ENCODE results near the gene PTPN22. TPM values are rescaled to one million over a fixed set of nuclear protein-coding genes. Genes with fewer than 3 reads are reported as not detected.

Gene PTPN22
- total RNA-seq, 2 experiments from 2014 or later = 42.4 to 52.6 TPM

GRCh38 chr1:113904293-113904673, 32.8 kb upstream of the PTPN22 start:
- POLR2A ChIA-PET = interaction anchor here (0.6 to 5.1 kb wide), 12 partner anchors 9 to 606 kb away, joined by 3 to 78 read pairs (median 4); partner anchors contain the start of genes HIPK1 and RSBN1
- DNase-seq = no peak
- H3K36me3 Mint-ChIP-seq (ENCODE audit: low read depth) = peaks cover 49% of the 10 kb centered on the region

GRCh38 chr1:113903501-113904292, 32.2 kb upstream of the PTPN22 start:
- CTCF ChIA-PET = interaction anchor here (0.7 to 6.0 kb wide), 13 partner anchors 26 to 831 kb away, joined by 3 to 62 read pairs (median 5); partner anchors contain the start of genes HIPK1, LRIG2 and RSBN1
- intact Hi-C loops (cut with DNase I, micrococcal nuclease) = loop anchor here (1.0 to 10.0 kb wide), 4 partner anchors 32 to 949 kb away; partner anchors contain the start of genes PTPN22 (in 1 of the 2), RSBN1 (in 1 of the 2) and SLC16A1 (in 1 of the 2)
- DNase-seq = peak; percentile 43
- H3K4me3 Mint-ChIP-seq = peak overlapping the region; percentile 85
- no peak for ATAC-seq
- H3K27me3 Mint-ChIP-seq = no peaks in the 10 kb centered on the region
- POLR2A ChIA-PET = interaction anchor here (0.6 to 5.1 kb wide), 13 partner anchors 10 to 607 kb away, joined by 3 to 78 read pairs (median 4); partner anchors contain the start of genes HIPK1 and RSBN1
- H3K4me1 Mint-ChIP-seq = peaks cover 59% of the 10 kb centered on the region
- H3K9me3 Mint-ChIP-seq (ENCODE audit: low read depth) = no peaks in the 10 kb centered on the region
- peak overlapping the region; percentile 96 for H3K27ac Mint-ChIP-seq
- H3K36me3 Mint-ChIP-seq (ENCODE audit: low read depth) = peaks cover 53% of the 10 kb centered on the region

More at GRCh38 chr1:113904293-113904673, 32.8 kb upstream of the PTPN22 start:
- Mint-ChIP-seq H3K4me1 (peaks cover 58% of the 10 kb centered on the region), H3K4me3 (peak overlapping the region; percentile 85), H3K27me3 (no peaks in the 10 kb centered on the region), H3K9me3 (ENCODE audit: low read depth) (no peaks in the 10 kb centered on the region), H3K27ac (peak overlapping the region; percentile 96)
- ATAC-seq = peak; percentile 46
- intact Hi-C loops (cut with DNase I, micrococcal nuclease) = loop anchor here (1.0 to 10.0 kb wide), 4 partner anchors 33 to 949 kb away; partner anchors contain the start of genes PTPN22 (in 1 of the 2), RSBN1 (in 1 of the 2) and SLC16A1 (in 1 of the 2)
- CTCF ChIA-PET = interaction anchor here (0.6 to 6.0 kb wide), 15 partner anchors 25 to 831 kb away, joined by 3 to 62 read pairs (median 5); partner anchors contain the start of genes HIPK1, LRIG2 and RSBN1

GRCh38 chr1:113901191-113901590, 29.7 kb upstream of the PTPN22 start:
- intact Hi-C loops (cut with DNase I, micrococcal nuclease) = loop anchor here (5.0 to 10.0 kb wide), 2 partner anchors 46 to 946 kb away; partner anchors contain the start of gene SLC16A1 (in 1 of the 2)
- POLR2A ChIA-PET = interaction anchor here (0.5 to 1.2 kb wide), 2 partner anchors 8 to 1210 kb away, joined by 3 read pairs; no protein-coding TSS in a partner anchor
- H3K27ac Mint-ChIP-seq = peak overlapping the region; percentile 42
- CTCF ChIA-PET = interaction anchor here (3.5 kb wide), 1 partner anchor 65 kb away, joined by 14 read pairs; no protein-coding TSS in a partner anchor
- peaks cover 56% of the 10 kb centered on the region for H3K4me1 Mint-ChIP-seq
- H3K4me3 Mint-ChIP-seq = no peak overlapping the region
- H3K36me3 Mint-ChIP-seq (ENCODE audit: low read depth) = peaks cover 58% of the 10 kb centered on the region
- no peak for DNase-seq
- no peak for ATAC-seq
- H3K9me3 Mint-ChIP-seq (ENCODE audit: low read depth) = no peaks in the 10 kb centered on the region
- no peaks in the 10 kb centered on the region for H3K27me3 Mint-ChIP-seq

- intact Hi-C loops (cut with DNase I, micrococcal nuclease) = no loop called here
- Mint-ChIP-seq H3K4me1 (peaks cover 52% of the 10 kb centered on the region), H3K36me3 (ENCODE audit: low read depth) (peaks cover 65% of the 10 kb centered on the region)
Observed at GRCh38 chr1:113899111-113899510, 27.6 kb upstream of the PTPN22 start.

GRCh38 chr1:113898241-113898814, 26.8 kb upstream of the PTPN22 start:
- Mint-ChIP-seq H3K4me1 (peaks cover 46% of the 10 kb centered on the region), H3K4me3 (no peak overlapping the region), H3K27ac (peak overlapping the region; percentile 86), H3K36me3 (ENCODE audit: low read depth) (peaks cover 64% of the 10 kb centered on the region), H3K9me3 (ENCODE audit: low read depth) (no peaks in the 10 kb centered on the region), H3K27me3 (no peaks in the 10 kb centered on the region)
- ChIA-PET CTCF (interaction anchor here (0.6 to 1.0 kb wide), 2 partner anchors 12 to 29 kb away, joined by 3 to 4 read pairs; no protein-coding TSS in a partner anchor), POLR2A (interaction anchor here (0.7 kb wide), 1 partner anchor 86 kb away, joined by 3 read pairs; the partner anchor contains the start of gene RSBN1)
- peak; percentile 60 for ATAC-seq
- intact Hi-C loops (cut with DNase I, micrococcal nuclease) = no loop called here
- no peak for DNase-seq

More at GRCh38 chr1:113899111-113899510, 27.6 kb upstream of the PTPN22 start:
- ChIA-PET POLR2A (interaction anchor here (0.7 kb wide), 1 partner anchor 87 kb away, joined by 3 read pairs; the partner anchor contains the start of gene RSBN1), CTCF (interaction anchor here (0.6 to 3.5 kb wide), 4 partner anchors 12 to 63 kb away, joined by 3 to 14 read pairs (median 4); no protein-coding TSS in a partner anchor)
- DNase-seq = no peak
- Mint-ChIP-seq H3K27ac (peak overlapping the region; percentile 5), H3K4me3 (no peak overlapping the region), H3K9me3 (ENCODE audit: low read depth) (no peaks in the 10 kb centered on the region), H3K27me3 (no peaks in the 10 kb centered on the region)
- ATAC-seq = no peak

GRCh38 chr1:113895961-113896360, 24.4 kb upstream of the PTPN22 start:
- ATAC-seq (no peak), DNase-seq (no peak)
- no peak overlapping the region for H3K4me3 Mint-ChIP-seq
- peaks cover 50% of the 10 kb centered on the region for H3K36me3 Mint-ChIP-seq (ENCODE audit: low read depth)
- H3K4me1 Mint-ChIP-seq = peaks cover 23% of the 10 kb centered on the region
- H3K9me3 Mint-ChIP-seq (ENCODE audit: low read depth) = no peaks in the 10 kb centered on the region
- intact Hi-C loops (cut with DNase I, micrococcal nuclease) = no loop called here
- ChIA-PET POLR2A (no interaction called here), CTCF (interaction anchor here (0.7 to 1.2 kb wide), 2 partner anchors 61 to 1536 kb away, joined by 4 read pairs; no protein-coding TSS in a partner anchor)
- H3K27me3 Mint-ChIP-seq = no peaks in the 10 kb centered on the region
- H3K27ac Mint-ChIP-seq = no peak overlapping the region

GRCh38 chr1:113895098-113895497, 23.6 kb upstream of the PTPN22 start:
- Mint-ChIP-seq H3K27me3 (no peaks in the 10 kb centered on the region), H3K4me1 (peaks cover 24% of the 10 kb centered on the region), H3K9me3 (ENCODE audit: low read depth) (no peaks in the 10 kb centered on the region), H3K36me3 (ENCODE audit: low read depth) (peaks cover 44% of the 10 kb centered on the region), H3K4me3 (no peak overlapping the region), H3K27ac (no peak overlapping the region)
- ChIA-PET POLR2A (interaction anchor here (0.6 kb wide), 1 partner anchor 1015 kb away, joined by 3 read pairs; no protein-coding TSS in a partner anchor), CTCF (interaction anchor here (0.7 kb wide), 1 partner anchor 1535 kb away, joined by 4 read pairs; no protein-coding TSS in a partner anchor)
- intact Hi-C loops (cut with DNase I, micrococcal nuclease) = no loop called here
- DNase-seq = no peak
- no peak for ATAC-seq

GRCh38 chr1:113893267-113893666, 21.8 kb upstream of the PTPN22 start:
- Mint-ChIP-seq H3K9me3 (ENCODE audit: low read depth) (no peaks in the 10 kb centered on the region), H3K36me3 (ENCODE audit: low read depth) (peaks cover 31% of the 10 kb centered on the region), H3K4me1 (peaks cover 11% of the 10 kb centered on the region), H3K27ac (no peak overlapping the region), H3K27me3 (no peaks in the 10 kb centered on the region), H3K4me3 (no peak overlapping the region)
- DNase-seq = no peak
- ChIA-PET CTCF (interaction anchor here (0.6 to 1.0 kb wide), 4 partner anchors 12 to 84 kb away, joined by 3 to 4 read pairs (median 3); no protein-coding TSS in a partner anchor), POLR2A (interaction anchor here (0.5 to 1.4 kb wide), 2 partner anchors 8 to 398 kb away, joined by 3 to 4 read pairs; no protein-coding TSS in a partner anchor)
- intact Hi-C loops (cut with DNase I, micrococcal nuclease) = no loop called here
- ATAC-seq = no peak

- peaks cover 24% of the 10 kb centered on the region for H3K36me3 Mint-ChIP-seq (ENCODE audit: low read depth)
- no peaks in the 10 kb centered on the region for H3K27me3 Mint-ChIP-seq
- H3K9me3 Mint-ChIP-seq (ENCODE audit: low read depth) = no peaks in the 10 kb centered on the region
- H3K4me3 Mint-ChIP-seq = no peak overlapping the region
- ChIA-PET POLR2A (no interaction called here), CTCF (interaction anchor here (1.0 kb wide), 1 partner anchor 55 kb away, joined by 3 read pairs; no protein-coding TSS in a partner anchor)
- no peak for DNase-seq
- intact Hi-C loops (cut with DNase I, micrococcal nuclease) = no loop called here
- H3K4me1 Mint-ChIP-seq = peaks cover 9% of the 10 kb centered on the region
- no peak for ATAC-seq
- no peak overlapping the region for H3K27ac Mint-ChIP-seq
Observed at GRCh38 chr1:113891631-113892220, 20.2 kb upstream of the PTPN22 start.

GRCh38 chr1:113890816-113891215, 19.3 kb upstream of the PTPN22 start:
- Mint-ChIP-seq H3K27ac (no peak overlapping the region), H3K27me3 (no peaks in the 10 kb centered on the region), H3K4me1 (peaks cover 11% of the 10 kb centered on the region), H3K36me3 (ENCODE audit: low read depth) (peaks cover 16% of the 10 kb centered on the region), H3K9me3 (ENCODE audit: low read depth) (no peaks in the 10 kb centered on the region), H3K4me3 (no peak overlapping the region)
- ChIA-PET CTCF (no interaction called here), POLR2A (interaction anchor here (0.6 kb wide), 1 partner anchor 12 kb away, joined by 3 read pairs; no protein-coding TSS in a partner anchor)
- DNase-seq = no peak
- no peak for ATAC-seq
- intact Hi-C loops (cut with DNase I, micrococcal nuclease) = no loop called here

All from activated CD4-positive, alpha-beta T cell treated with anti-CD3 and anti-CD28 coated beads for 36 hours (primary cell).